DOHH2 (cell line): ENCODE measurements around the gene LRMDA.

ENCODE experiments used
- H3F3A ChIP-seq: fragments of 200-600 bp; sonication (generic), shearing (Covaris generic); 2 replicates; pipeline ENCODE4 v1.6.0; 2016; ENCODE audit warnings: antibody characterized with exemption, mild to moderate bottlenecking; ENCODE audit not compliant: control insufficient read depth, insufficient read depth
- H3K27ac ChIP-seq: fragments of 200-600 bp; sonication (generic); 2 replicates; pipeline ENCODE4 v1.5.1; 2014; ENCODE audit warnings: low read depth, mild to moderate bottlenecking, low read length, moderate library complexity
- H3K27me3 ChIP-seq: fragments of 200-600 bp; sonication (generic); 2 replicates; pipeline ENCODE4 v1.6.1; 2014; ENCODE audit warnings: mild to moderate bottlenecking, low read length, mixed read lengths; ENCODE audit not compliant: control insufficient read depth
- H3K36me3 ChIP-seq: fragments of 200-600 bp; sonication (generic); 2 replicates; pipeline ENCODE4 v1.6.1; 2014; ENCODE audit warnings: mild to moderate bottlenecking, low read length, moderate library complexity, mixed read lengths; ENCODE audit not compliant: control insufficient read depth
- H3K4me1 ChIP-seq: fragments of 200-600 bp; sonication (generic); 2 replicates; pipeline ENCODE4 v1.6.1; 2014; ENCODE audit warnings: mild to moderate bottlenecking, low read length, mixed read lengths; ENCODE audit not compliant: control insufficient read depth
- H3K4me2 ChIP-seq: fragments of 200-600 bp; sonication (generic); 2 replicates; pipeline ENCODE4 v1.6.0; 2014; ENCODE audit warnings: mild to moderate bottlenecking, low read length, moderate library complexity
- H3K4me3 ChIP-seq: fragments of 200-600 bp; sonication (generic); 2 replicates; pipeline ENCODE4 v1.5.1; 2014; ENCODE audit warnings: mild to moderate bottlenecking, low read length, mixed read lengths
- H3K79me2 ChIP-seq: fragments of 200-600 bp; sonication (generic); 2 replicates; pipeline ENCODE4 v1.6.1; 2014; ENCODE audit warnings: mild to moderate bottlenecking, low read length, mixed read lengths; ENCODE audit not compliant: control insufficient read depth
- H3K9me2 ChIP-seq: fragments of 200-600 bp; sonication (generic); replicated peaks from 2 replicates; pipeline ENCODE4 v1.6.1; 2014; ENCODE audit warnings: mild to moderate bottlenecking, low read length, mixed read lengths; ENCODE audit not compliant: control insufficient read depth
- H3K9me3 ChIP-seq: fragments of 200-600 bp; sonication (generic); 2 replicates; pipeline ENCODE4 v1.6.1; 2014; ENCODE audit warnings: antibody characterized with exemption, low read length, mixed read lengths; ENCODE audit not compliant: control insufficient read depth, insufficient read depth
- H4K20me1 ChIP-seq: fragments of 200-600 bp; sonication (generic); 2 replicates; pipeline ENCODE4 v1.6.0; 2014; ENCODE audit warnings: low read depth, mild to moderate bottlenecking, antibody characterized with exemption, low read length, moderate library complexity; ENCODE audit not compliant: control insufficient read depth, insufficient read depth
- CTCF ChIP-seq: fragments of 200-600 bp; sonication (generic); IDR thresholded peaks from one replicate; pipeline ENCODE4 v1.5.1; 2014; ENCODE audit warnings: antibody characterized with exemption, mild to moderate bottlenecking, low read depth, low read length; ENCODE audit not compliant: poor library complexity, severe bottlenecking
- EZH2phosphoT487 ChIP-seq: fragments of 200-600 bp; sonication (generic); IDR thresholded peaks from 2 replicates; pipeline ENCODE4 v1.6.1; 2017; ENCODE audit warnings: borderline replicate concordance, mild to moderate bottlenecking, antibody characterized with exemption, low read length, moderate library complexity, mixed read lengths

Gene LRMDA

GRCh38 chr10:76086170-76086760, 654.8 kb downstream of the LRMDA start:
- Histone ChIP-seq H3F3A (no peaks in the 10 kb centered on the region), H4K20me1 (no peaks in the 10 kb centered on the region), H3K36me3 (no peaks in the 10 kb centered on the region), H3K27me3 (no peaks in the 10 kb centered on the region), H3K27ac (no peak overlapping the region), H3K4me2 (no peak overlapping the region), H3K9me2 (no peaks in the 10 kb centered on the region), H3K4me3 (no peak overlapping the region), H3K4me1 (no peaks in the 10 kb centered on the region), H3K79me2 (no peaks in the 10 kb centered on the region), H3K9me3 (no peaks in the 10 kb centered on the region)
- TF ChIP-seq EZH2phosphoT487 (no peak), CTCF (no peak)

GRCh38 chr10:76086761-76087639, 655.6 kb downstream of the LRMDA start:
- H3K27ac ChIP-seq, result no peak overlapping the region
- no peaks in the 10 kb centered on the region for H3K79me2 ChIP-seq
- H3F3A ChIP-seq, result no peaks in the 10 kb centered on the region
- H4K20me1 ChIP-seq, result no peaks in the 10 kb centered on the region
- TF ChIP-seq EZH2phosphoT487, result no peak
- peak; percentile 45 for TF ChIP-seq CTCF
- no peaks in the 10 kb centered on the region for H3K9me2 ChIP-seq
- H3K9me3 ChIP-seq, result no peaks in the 10 kb centered on the region
- no peaks in the 10 kb centered on the region for H3K27me3 ChIP-seq
- H3K4me1 ChIP-seq, result no peaks in the 10 kb centered on the region
- no peaks in the 10 kb centered on the region for H3K36me3 ChIP-seq
- H3K4me2 ChIP-seq, result no peak overlapping the region
- H3K4me3 ChIP-seq, result no peak overlapping the region

- no peak overlapping the region for H3K4me3 ChIP-seq
- H3K4me2 ChIP-seq, result no peak overlapping the region
- H3K9me2 ChIP-seq, result no peaks in the 10 kb centered on the region
- no peak overlapping the region for H3K27ac ChIP-seq
- no peaks in the 10 kb centered on the region for H3F3A ChIP-seq
- H3K4me1 ChIP-seq, result no peaks in the 10 kb centered on the region
- no peaks in the 10 kb centered on the region for H4K20me1 ChIP-seq
- TF ChIP-seq CTCF (no peak), EZH2phosphoT487 (no peak)
- no peaks in the 10 kb centered on the region for H3K36me3 ChIP-seq
- no peaks in the 10 kb centered on the region for H3K9me3 ChIP-seq
- H3K79me2 ChIP-seq, result no peaks in the 10 kb centered on the region
- no peaks in the 10 kb centered on the region for H3K27me3 ChIP-seq
Observed at GRCh38 chr10:76088008-76088407, 656.6 kb downstream of the LRMDA start.
